Endothelial cell of umbilical vein (primary cell): ENCODE results near the gene JAG2. TPM values are rescaled to one million over a fixed set of nuclear protein-coding genes. Genes with fewer than 3 reads are reported as not detected.

Experiments
- BruUV-seq: library from RNA; stranded (reverse); fragments of 400-500 nt; replicated peaks from 2 replicates; lab custom pipeline; 2021; lab: Mats Ljungman, UMichigan
- CTCF ChIA-PET: fragments of 300-600, 350-600 bp; sonication (Branson Sonifier 250); formaldehyde crosslinking; loops from one replicate; lab custom pipeline; 2021; ENCODE audit warnings: antibody characterized with exemption, inconsistent platforms; lab: Charles Lee
- POLR2A ChIA-PET: fragments of 300-600, 350-600 bp; sonication (Branson Sonifier 250); formaldehyde crosslinking; loops from one replicate; lab custom pipeline; 2021; ENCODE audit warnings: antibody characterized with exemption, inconsistent platforms; lab: Charles Lee
- DNase-seq: peaks from one replicate; pipeline ENCODE4 v3.0.0-alpha.2; 2011; ENCODE audit warnings: low read depth, low spot score
- FAIRE-seq: peaks from 2 replicates; lab custom pipeline; 2011; peaks lifted over from hg19 to GRCh38; lab: Jason Lieb, UNC
- H2AFZ ChIP-seq: 2 replicates; pipeline ENCODE4 v1.6.0; 2012; ENCODE audit warnings: low read depth, low read length, control low read depth, inconsistent platforms
- H3K27ac ChIP-seq: 2 replicates; pipeline ENCODE4 v1.5.1; 2011; ENCODE audit warnings: low read depth, mild to moderate bottlenecking, control low read depth, low read length, moderate library complexity; ENCODE audit not compliant: insufficient read depth
- H3K27me3 ChIP-seq, 2 experiments: 2 replicates each; pipeline versions ENCODE4 v1.6.0 to v1.6.1; 2011; ENCODE audit warnings: low read length in 2 of 2, mixed read lengths in 1 of 2; ENCODE audit not compliant: control insufficient read depth in 2 of 2, insufficient read depth in 2 of 2
- H3K36me3 ChIP-seq, 2 experiments: 2 replicates in 1 of 2; 3 replicates in 1 of 2; pipeline ENCODE4 v1.5.1; 2011; ENCODE audit warnings: low read length in 2 of 2, mild to moderate bottlenecking in 1 of 2, moderate library complexity in 1 of 2; ENCODE audit not compliant: control insufficient read depth in 2 of 2, insufficient read depth in 2 of 2; ENCODE audit errors: extremely low read depth in 1 of 2
- H3K4me1 ChIP-seq: 3 replicates; pipeline ENCODE4 v1.5.1; 2011; ENCODE audit warnings: mild to moderate bottlenecking, low read length; ENCODE audit not compliant: control insufficient read depth, insufficient read depth; ENCODE audit errors: extremely low read depth
- H3K4me2 ChIP-seq: 2 replicates; pipeline ENCODE4 v1.6.1; 2011; ENCODE audit warnings: low read length, control low read depth, mixed read lengths; ENCODE audit not compliant: insufficient read depth
- H3K4me3 ChIP-seq, 3 experiments: fragments of 200-600 bp in 1 of 3; sonication (generic), shearing (Covaris generic) in 1 of 3; replicated peaks in 1 of 3; 2 replicates each; pipeline ENCODE4 v1.5.1; 2011 to 2016; ENCODE audit warnings: control low read depth in 3 of 3, low read length in 3 of 3, mild to moderate bottlenecking in 2 of 3, inconsistent platforms in 1 of 3, low read depth in 1 of 3, moderate library complexity in 1 of 3; ENCODE audit not compliant: insufficient read depth in 1 of 3
- H3K79me2 ChIP-seq: 2 replicates; pipeline ENCODE4 v1.6.0; 2012; ENCODE audit warnings: low read length, inconsistent platforms; ENCODE audit not compliant: control insufficient read depth, insufficient read depth
- H3K9ac ChIP-seq: replicated peaks from 2 replicates; pipeline ENCODE3; 2011; ENCODE audit warnings: low read length, control low read depth; ENCODE audit not compliant: insufficient read depth; ENCODE audit errors: extremely low read depth
- H3K9me1 ChIP-seq: replicated peaks from 3 replicates; pipeline ENCODE4 v1.6.0; 2011; ENCODE audit warnings: mild to moderate bottlenecking, low read length; ENCODE audit not compliant: control insufficient read depth, insufficient read depth; ENCODE audit errors: extremely low read depth
- H3K9me3 ChIP-seq: replicated peaks from 2 replicates; pipeline ENCODE4 v1.5.1; 2012; ENCODE audit warnings: low read length, inconsistent platforms; ENCODE audit not compliant: control insufficient read depth, insufficient read depth
- H4K20me1 ChIP-seq: replicated peaks from 2 replicates; pipeline ENCODE3; 2011; ENCODE audit warnings: mild to moderate bottlenecking, low read length; ENCODE audit not compliant: control insufficient read depth, insufficient read depth; ENCODE audit errors: extremely low read depth
- CTCF ChIP-seq, 2 donors: IDR thresholded peaks; 1 replicate in 1 of 2; 2 replicates in 1 of 2; pipeline ENCODE4 v1.5.1; 2011; ENCODE audit warnings: low read length in 2 of 2, mild to moderate bottlenecking in 2 of 2, moderate library complexity in 2 of 2, control low read depth in 1 of 2, inconsistent platforms in 1 of 2, low read depth in 1 of 2; ENCODE audit not compliant: insufficient read depth in 1 of 2; ENCODE audit errors: extremely low read depth in 1 of 2
- EZH2 ChIP-seq: IDR thresholded peaks from 2 replicates; pipeline ENCODE4 v1.6.1; 2012; ENCODE audit warnings: borderline replicate concordance, low read depth, mild to moderate bottlenecking, moderate library complexity, low read length, inconsistent platforms; ENCODE audit not compliant: severe bottlenecking
- FOS ChIP-seq: IDR thresholded peaks from 2 replicates; pipeline ENCODE4 v1.6.1; 2011; ENCODE audit warnings: mild to moderate bottlenecking, low read length, moderate library complexity, borderline replicate concordance; ENCODE audit not compliant: insufficient read depth
- GATA2 ChIP-seq: IDR thresholded peaks from 2 replicates; pipeline ENCODE4 v1.7.0; 2011; ENCODE audit warnings: low read depth, mild to moderate bottlenecking, moderate library complexity, mixed read lengths, low read length; ENCODE audit not compliant: insufficient read length, insufficient read depth
- JUN ChIP-seq: IDR thresholded peaks from 2 replicates; pipeline ENCODE4 v1.6.1; 2011; ENCODE audit warnings: borderline replicate concordance, low read depth; ENCODE audit not compliant: insufficient read length, insufficient read depth
- MYC ChIP-seq: IDR thresholded peaks from one replicate; pipeline ENCODE4 v1.6.1; 2011; ENCODE audit warnings: mild to moderate bottlenecking, low read depth, low read length
- POLR2A ChIP-seq: IDR thresholded peaks from 2 replicates; pipeline ENCODE4 v1.6.1; 2012; ENCODE audit warnings: low read depth, mild to moderate bottlenecking, control low read depth, low read length
- POLR2AphosphoS5 ChIP-seq: IDR thresholded peaks from 2 replicates; pipeline ENCODE4 v1.6.1; 2012; ENCODE audit warnings: low read depth, mild to moderate bottlenecking, control low read depth, low read length, moderate library complexity; ENCODE audit not compliant: insufficient read depth
- dilution Hi-C: fragments of 300-500 bp; cut with MboI; formaldehyde crosslinking; loops from one replicate; pipeline ENCODE4 v1.15.0; 2019; ENCODE audit warnings: low sequenced_read_pairs; ENCODE audit not compliant: extremely low pct_ligation_motif_present
- intact Hi-C: fragments of 100-400 bp; cut with micrococcal nuclease; formaldehyde crosslinking; loops from one replicate; pipeline ENCODE4 v1.10.0; 2022
- polyA plus RNA-seq, 4 experiments: library from polyadenylated mRNA; depleted of rRNA in 3 of 4; stranded (reverse) in 3 of 4; unstranded in 1 of 4; fragments of >200 nt; gene quantifications; 2 replicates each; pipeline versions ENCODE4 v1.2.1 to v1.2.3, GENCODE V29; 2011 to 2012; ENCODE audit warnings: missing spikeins in 1 of 4
- total RNA-seq: library from RNA; stranded (reverse); gene quantifications from 2 replicates; pipeline ENCODE4 v1.2.3, GENCODE V29; 2021
- TF ChIP-seq, protein P1 (sequence below): IDR thresholded peaks from 2 replicates; pipeline ENCODE4 v1.6.1; 2011; ENCODE audit not compliant: insufficient read depth, insufficient read length

JAG2 gene
- total and polyA plus RNA-seq, 2 donors (not counting 3 experiments of a cell fraction or from before 2014, with no cell fraction given), result 105 to 128 TPM

GRCh38 chr14:105185001-105185400 lies 16.4 kb upstream of the JAG2 start:
- H3K79me2 ChIP-seq, result no peaks in the 10 kb centered on the region
- TF ChIP-seq, protein P1, sequence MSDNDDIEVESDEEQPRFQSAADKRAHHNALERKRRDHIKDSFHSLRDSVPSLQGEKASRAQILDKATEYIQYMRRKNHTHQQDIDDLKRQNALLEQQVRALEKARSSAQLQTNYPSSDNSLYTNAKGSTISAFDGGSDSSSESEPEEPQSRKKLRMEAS, result no peak
- TF ChIP-seq POLR2AphosphoS5 (no peak), EZH2 (no peak), JUN (no peak), POLR2A (no peak), FOS (no peak), MYC (no peak), GATA2 (no peak), CTCF (IDR thresholded peaks at IDR 0.05; ENCODE audit: extremely low read depth in 1 of 2, insufficient read depth in 1 of 2, low read depth in 1 of 2, low read length in 2 of 2) (no peak)
- no peak overlapping the region for H3K4me2 ChIP-seq
- H3K4me3 ChIP-seq, result no peak overlapping the region
- POLR2A ChIA-PET, result no interaction called here
- dilution Hi-C loops (no loop called here), intact Hi-C loops (no loop called here)
- H3K27ac ChIP-seq, result no peak overlapping the region
- H3K9me3 ChIP-seq, result peaks cover 2% of the 10 kb centered on the region
- H4K20me1 ChIP-seq, result no peaks in the 10 kb centered on the region
- H3K4me1 ChIP-seq, result peaks cover 5% of the 10 kb centered on the region
- DNase-seq (no peak), FAIRE-seq (no peak)
- H2AFZ ChIP-seq, result no peak overlapping the region
- H3K27me3 ChIP-seq, result no peaks in the 10 kb centered on the region
- BruUV-seq, result no TSS peak
- no peaks in the 10 kb centered on the region for H3K9me1 ChIP-seq
- H3K9ac ChIP-seq, result no peak overlapping the region
- CTCF ChIA-PET, result interaction anchor here (0.9 to 1.7 kb wide), 3 partner anchors 9 to 95 kb away, joined by 3 to 6 read pairs (median 3); no protein-coding TSS in a partner anchor
- H3K36me3 ChIP-seq, result no peaks in the 10 kb centered on the region
